Thymus (tissue), 11 donors: ENCODE results near the gene PARP3. TPM values are rescaled to one million over a fixed set of nuclear protein-coding genes. Genes with fewer than 3 reads are reported as not detected.

Source experiments
- DNase-seq, 9 donors: peaks; one replicate each; pipeline ENCODE4 v3.0.0-alpha.2; 2013; ENCODE audit warnings: low spot score in 9 of 9, low read depth in 6 of 9, missing footprints in 1 of 9
- H3K27ac ChIP-seq, 2 donors: one replicate each; pipeline ENCODE4 v1.5.1; 2013; ENCODE audit warnings: control low read depth in 1 of 2, low read depth in 1 of 2, low read length in 1 of 2, mild to moderate bottlenecking in 1 of 2, moderate library complexity in 1 of 2
- H3K27me3 ChIP-seq, 2 donors: one replicate each; pipeline ENCODE4 v1.5.1; 2013; ENCODE audit warnings: low read length in 1 of 2; ENCODE audit not compliant: control insufficient read depth in 2 of 2, insufficient read depth in 1 of 2
- H3K36me3 ChIP-seq, 2 donors: one replicate each; pipeline ENCODE4 v1.5.1; 2013; ENCODE audit warnings: low read length in 1 of 2, mild to moderate bottlenecking in 1 of 2, moderate library complexity in 1 of 2; ENCODE audit not compliant: control insufficient read depth in 2 of 2, insufficient read depth in 2 of 2
- H3K4me1 ChIP-seq, 2 donors: one replicate each; pipeline ENCODE4 v1.5.1; 2013; ENCODE audit warnings: low read length in 2 of 2; ENCODE audit not compliant: control insufficient read depth in 2 of 2, insufficient read depth in 2 of 2
- H3K4me3 ChIP-seq, 2 donors: one replicate each; pipeline ENCODE4 v1.5.1; 2013; ENCODE audit warnings: low read length in 2 of 2, control low read depth in 1 of 2, mild to moderate bottlenecking in 1 of 2
- H3K9me3 ChIP-seq, 2 donors: one replicate each; pipeline ENCODE4 v1.5.1; 2013; ENCODE audit warnings: low read length in 1 of 2, mild to moderate bottlenecking in 1 of 2; ENCODE audit not compliant: control insufficient read depth in 2 of 2, insufficient read depth in 1 of 2
- WGBS: extraction: QIAGEN DNeasy Blood & Tissue Kit; methylation state at CpG from one replicate; pipeline ENCODE4 v1.1.7; 2013; 5-methylcytosine and 5-hydroxymethylcytosine counted together
- polyA plus RNA-seq: library from polyadenylated mRNA; stranded (reverse); fragments of 200-250 nt; gene quantifications from one replicate; pipeline ENCODE4 v1.2.3, GENCODE V29; 2013
- total RNA-seq: library from RNA; stranded (reverse); fragments of 120-200 nt; gene quantifications from one replicate; pipeline ENCODE4 v1.2.4, GENCODE V29; 2013
- donor health status: healthy.

The PARP3 gene
- total and polyA plus RNA-seq, 2 donors: 8.0 to 11.2 TPM

DNA sequence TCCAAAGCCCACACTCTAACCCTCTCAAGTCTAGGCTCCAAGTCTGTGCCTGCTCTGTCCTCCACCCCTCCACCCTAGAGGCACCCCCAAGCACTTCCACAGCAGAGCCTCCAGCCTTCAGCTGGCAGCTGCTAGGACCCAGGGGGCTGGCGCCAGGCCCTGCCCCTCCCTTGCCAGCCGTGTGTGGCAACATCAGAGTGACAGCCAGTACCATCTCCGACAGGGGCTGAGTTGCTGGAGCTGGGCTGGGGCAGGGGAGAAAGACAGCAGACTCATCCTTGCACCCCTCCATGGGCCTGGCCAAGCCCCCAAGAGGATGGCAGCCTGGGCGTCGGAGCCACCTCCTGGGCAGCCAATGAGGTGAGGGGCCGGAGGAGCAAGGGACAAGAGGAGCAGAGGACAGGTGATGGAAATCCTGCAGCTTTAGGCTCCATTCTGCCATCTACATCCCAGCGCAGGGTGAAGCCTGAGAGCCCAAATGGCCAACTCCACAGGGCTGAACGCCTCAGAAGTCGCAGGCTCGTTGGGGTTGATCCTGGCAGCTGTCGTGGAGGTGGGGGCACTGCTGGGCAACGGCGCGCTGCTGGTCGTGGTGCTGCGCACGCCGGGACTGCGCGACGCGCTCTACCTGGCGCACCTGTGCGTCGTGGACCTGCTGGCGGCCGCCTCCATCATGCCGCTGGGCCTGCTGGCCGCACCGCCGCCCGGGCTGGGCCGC, 13.2 kb downstream of the PARP3 start, which contains the start of gene GPR62:
TSS of gene GPR62 (plus strand) at position 207 of the 718 bp plus-strand sequence. CDS start at position 479, 272 bp downstream.
- H3K27me3 ChIP-seq: peaks cover 34 to 85% of the 10 kb centered on the region in 2 donors
- peak within 1 kb of the TSS in 1 of 2 donors; percentile 42 for H3K4me3 ChIP-seq
- peaks cover 0 to 3% of the 10 kb centered on the region in 2 donors for H3K9me3 ChIP-seq
- no peak for DNase-seq
- WGBS: 40% methylated on average over 33 of the region's 33 CpGs
- H3K27ac ChIP-seq: no peak within 1 kb of the TSS
- peaks cover 5 to 11% of the 10 kb centered on the region in 2 donors for H3K4me1 ChIP-seq
- H3K36me3 ChIP-seq: no peaks in the 10 kb centered on the region

DNA sequence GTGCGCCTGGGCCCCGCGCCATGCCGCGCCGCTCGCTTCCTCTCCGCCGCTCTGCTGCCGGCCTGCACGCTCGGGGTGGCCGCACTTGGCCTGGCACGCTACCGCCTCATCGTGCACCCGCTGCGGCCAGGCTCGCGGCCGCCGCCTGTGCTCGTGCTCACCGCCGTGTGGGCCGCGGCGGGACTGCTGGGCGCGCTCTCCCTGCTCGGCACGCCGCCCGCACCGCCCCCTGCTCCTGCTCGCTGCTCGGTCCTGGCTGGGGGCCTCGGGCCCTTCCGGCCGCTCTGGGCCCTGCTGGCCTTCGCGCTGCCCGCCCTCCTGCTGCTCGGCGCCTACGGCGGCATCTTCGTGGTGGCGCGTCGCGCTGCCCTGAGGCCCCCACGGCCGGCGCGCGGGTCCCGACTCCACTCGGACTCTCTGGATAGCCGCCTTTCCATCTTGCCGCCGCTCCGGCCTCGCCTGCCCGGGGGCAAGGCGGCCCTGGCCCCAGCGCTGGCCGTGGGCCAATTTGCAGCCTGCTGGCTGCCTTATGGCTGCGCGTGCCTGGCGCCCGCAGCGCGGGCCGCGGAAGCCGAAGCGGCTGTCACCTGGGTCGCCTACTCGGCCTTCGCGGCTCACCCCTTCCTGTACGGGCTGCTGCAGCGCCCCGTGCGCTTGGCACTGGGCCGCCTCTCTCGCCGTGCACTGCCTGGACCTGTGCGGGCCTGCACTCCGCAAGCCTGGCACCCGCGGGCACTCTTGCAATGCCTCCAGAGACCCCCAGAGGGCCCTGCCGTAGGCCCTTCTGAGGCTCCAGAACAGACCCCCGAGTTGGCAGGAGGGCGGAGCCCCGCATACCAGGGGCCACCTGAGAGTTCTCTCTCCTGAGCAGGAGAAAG, 14.0 kb downstream of the PARP3 start:
- no peaks in the 10 kb centered on the region for H3K36me3 ChIP-seq
- WGBS: 6% methylated on average over 97 of the region's 97 CpGs
- peak in 2 of 9 donors; percentile 44 to 54 for DNase-seq
- H3K4me1 ChIP-seq: peaks cover 5 to 11% of the 10 kb centered on the region in 2 donors
- no peak overlapping the region for H3K27ac ChIP-seq
- peaks cover 0 to 3% of the 10 kb centered on the region in 2 donors for H3K9me3 ChIP-seq
- peak overlapping the region in 1 of 2 donors; percentile 42 for H3K4me3 ChIP-seq
- peaks cover 34 to 87% of the 10 kb centered on the region in 2 donors for H3K27me3 ChIP-seq

GRCh38 chr3:51957520-51958205, 15.5 kb downstream of the PARP3 start:
- peaks cover 34 to 94% of the 10 kb centered on the region in 2 donors for H3K27me3 ChIP-seq
- peaks cover 0 to 3% of the 10 kb centered on the region in 2 donors for H3K9me3 ChIP-seq
- WGBS: 98% methylated on average over 15 of the region's 15 CpGs
- DNase-seq: no peak
- H3K4me3 ChIP-seq: no peak overlapping the region
- no peaks in the 10 kb centered on the region for H3K36me3 ChIP-seq
- no peak overlapping the region for H3K27ac ChIP-seq
- H3K4me1 ChIP-seq: peaks cover 5 to 11% of the 10 kb centered on the region in 2 donors

DNA sequence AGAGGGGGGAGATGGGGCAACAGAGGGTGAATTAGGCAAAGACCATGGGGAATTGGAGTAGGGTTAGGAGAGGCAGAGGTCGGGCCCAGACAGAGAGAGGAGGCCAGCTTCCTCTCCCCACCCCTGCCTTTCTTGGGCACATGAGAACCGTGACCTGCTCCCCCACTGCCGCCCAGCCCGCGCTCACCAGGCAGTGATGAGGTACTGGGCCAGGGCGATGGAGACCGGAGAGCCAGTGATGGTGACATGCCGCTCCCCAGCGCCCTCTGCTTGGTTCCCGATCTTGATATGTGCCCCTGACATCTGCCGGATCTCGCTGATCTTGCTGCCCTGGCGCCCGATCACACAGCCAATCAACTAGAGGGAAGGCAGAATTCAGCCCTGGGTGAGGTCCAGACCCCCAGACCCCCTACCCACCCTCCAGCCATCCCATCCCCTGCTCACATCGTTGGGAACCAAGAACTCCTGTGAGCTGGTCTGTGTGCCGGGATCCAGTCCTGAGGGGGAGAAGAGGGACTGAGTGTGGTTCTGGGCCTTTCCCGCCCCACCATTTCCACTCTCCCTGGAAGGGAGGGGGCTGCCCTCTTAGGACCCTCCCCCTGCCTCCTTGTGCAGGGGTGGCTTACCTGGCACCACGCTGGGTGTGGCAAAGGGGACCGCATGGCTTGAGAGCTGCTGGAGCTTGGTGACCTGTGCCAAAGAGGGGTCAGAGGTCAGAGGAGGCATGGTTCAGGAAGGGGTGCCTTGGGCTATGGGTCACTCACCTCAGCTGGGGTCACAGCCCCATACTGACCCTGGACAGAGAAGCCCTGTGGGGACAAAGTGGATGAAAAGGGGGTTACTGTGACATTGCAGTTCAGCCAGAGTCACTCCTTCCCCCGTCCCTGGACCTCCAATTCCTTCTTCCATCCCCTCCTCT, 16.7 kb downstream of the PARP3 start:
- no peak overlapping the region for H3K4me3 ChIP-seq
- DNase-seq: no peak
- H3K4me1 ChIP-seq: peaks cover 5 to 11% of the 10 kb centered on the region in 2 donors
- 96% methylated on average over 20 of the region's 20 CpGs for WGBS
- H3K36me3 ChIP-seq: no peaks in the 10 kb centered on the region
- H3K27ac ChIP-seq: no peak overlapping the region
- H3K9me3 ChIP-seq: peaks cover 0 to 3% of the 10 kb centered on the region in 2 donors
- H3K27me3 ChIP-seq: peaks cover 27 to 96% of the 10 kb centered on the region in 2 donors

DNA sequence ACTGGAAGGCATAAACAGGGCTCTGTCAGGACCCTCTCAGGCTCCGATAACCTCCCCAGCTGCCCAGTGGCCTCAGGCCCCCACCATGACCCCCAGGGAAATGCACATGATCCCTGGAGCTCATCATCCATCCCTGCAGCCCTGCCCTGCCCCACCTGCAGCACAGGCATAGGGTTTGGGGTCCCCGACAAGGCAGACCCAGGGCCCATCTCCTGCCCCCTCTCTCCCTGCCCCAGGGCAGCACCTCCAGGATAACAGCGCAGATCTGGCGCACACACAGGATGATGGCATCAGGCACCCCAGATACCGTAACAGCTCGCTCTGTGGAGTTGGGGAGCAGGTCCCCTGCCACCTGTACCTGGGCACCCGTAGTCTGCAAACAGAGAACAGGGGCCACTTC, 17.5 kb downstream of the PARP3 start:
- 97% methylated on average over 7 of the region's 7 CpGs for WGBS
- Histone ChIP-seq H3K27ac (no peak overlapping the region), H3K27me3 (peaks cover 26 to 96% of the 10 kb centered on the region in 2 donors), H3K4me1 (peaks cover 5 to 11% of the 10 kb centered on the region in 2 donors), H3K9me3 (peaks cover 0 to 3% of the 10 kb centered on the region in 2 donors), H3K36me3 (no peaks in the 10 kb centered on the region), H3K4me3 (no peak overlapping the region)
- no peak for DNase-seq

- no peak for DNase-seq
- no peaks in the 10 kb centered on the region for H3K36me3 ChIP-seq
- peaks cover 5 to 11% of the 10 kb centered on the region in 2 donors for H3K4me1 ChIP-seq
- H3K4me3 ChIP-seq: no peak overlapping the region
- H3K27ac ChIP-seq: no peak overlapping the region
- 95% methylated on average over 10 of the region's 10 CpGs for WGBS
- H3K9me3 ChIP-seq: peaks cover 0 to 3% of the 10 kb centered on the region in 2 donors
- peaks cover 19 to 96% of the 10 kb centered on the region in 2 donors for H3K27me3 ChIP-seq
Measured at GRCh38 chr3:51960386-51960785, 18.2 kb downstream of the PARP3 start.

DNA sequence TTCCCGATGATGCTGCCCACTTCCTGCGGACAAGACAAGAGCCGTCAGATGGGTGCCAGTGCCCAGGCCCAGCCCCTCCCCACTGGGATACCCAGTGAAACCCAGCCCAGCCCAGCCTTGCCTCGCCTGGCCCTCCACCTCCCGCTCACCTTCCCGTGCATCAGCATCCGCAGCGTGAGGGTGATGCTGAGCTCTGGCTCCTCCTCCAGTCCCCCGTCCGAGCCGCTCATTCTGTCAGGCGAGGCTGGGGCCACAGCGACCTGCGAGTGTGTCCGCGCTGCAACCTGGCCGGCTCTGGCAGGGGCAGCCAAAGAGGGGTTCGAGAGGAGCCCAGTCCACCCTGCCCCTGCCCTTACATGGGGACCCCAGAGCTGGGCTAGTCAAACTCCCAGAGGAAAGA, 18.8 kb downstream of the PARP3 start:
- DNase-seq: no peak
- H3K27ac ChIP-seq: no peak overlapping the region
- 95% methylated on average over 18 of the region's 18 CpGs for WGBS
- peaks cover 13 to 96% of the 10 kb centered on the region in 2 donors for H3K27me3 ChIP-seq
- no peaks in the 10 kb centered on the region for H3K36me3 ChIP-seq
- H3K9me3 ChIP-seq: peaks cover 0 to 3% of the 10 kb centered on the region in 2 donors
- H3K4me3 ChIP-seq: no peak overlapping the region
- H3K4me1 ChIP-seq: peaks cover 5 to 7% of the 10 kb centered on the region in 2 donors
